Activated naive CD4-positive, alpha-beta T cell treated with anti-CD3 and anti-CD28 coated beads for 36 hours (primary cell): ENCODE measurements around the gene ATF7IP2. TPM values are rescaled to one million over a fixed set of nuclear protein-coding genes. Genes with fewer than 3 reads are reported as not detected.
A peak's percentile ranks its signal among the peaks of the same experiment; 100 is the strongest.
"Not testable (repeated sequence)": the region's sequence is repeated elsewhere in the genome, so short reads cannot be mapped to it uniquely, and the experiment has no call there.

Experiments used
- CTCF ChIA-PET: fragments of 350-600 bp; sonication (Branson Sonifier 250); formaldehyde crosslinking; loops from one replicate; lab custom pipeline; 2021; ENCODE audit warnings: antibody characterized with exemption; lab: Charles Lee
- DNase-seq: peaks from one replicate; pipeline ENCODE4 v3.0.0-alpha.2; 2020
- H3K27ac Mint-ChIP-seq: one replicate; pipeline ENCODE4 v1.8.0; 2021; ENCODE audit warnings: mild to moderate bottlenecking, mixed read lengths
- H3K27me3 Mint-ChIP-seq: one replicate; pipeline ENCODE4 v1.8.0; 2021; ENCODE audit warnings: low read depth, mixed read lengths
- H3K36me3 Mint-ChIP-seq: one replicate; pipeline ENCODE4 v1.8.0; 2021; ENCODE audit warnings: low read depth, mixed read lengths
- H3K4me1 Mint-ChIP-seq: one replicate; pipeline ENCODE4 v1.8.0; 2021; ENCODE audit warnings: low read depth, mixed read lengths
- H3K4me3 Mint-ChIP-seq: one replicate; pipeline ENCODE4 v1.8.0; 2021; ENCODE audit warnings: mild to moderate bottlenecking, moderate library complexity, mixed read lengths
- H3K9me3 Mint-ChIP-seq: one replicate; pipeline ENCODE4 v1.8.0; 2021; ENCODE audit warnings: mixed read lengths
- intact Hi-C: fragments of 100-400 bp; cut with micrococcal nuclease; formaldehyde crosslinking; loops from one replicate; pipeline ENCODE4 v1.15.1; 2023
- total RNA-seq, 2 experiments: library from RNA; stranded (reverse); gene quantifications; one replicate each; pipeline ENCODE4 v1.2.3, GENCODE V29; 2021

Gene ATF7IP2, protein sequence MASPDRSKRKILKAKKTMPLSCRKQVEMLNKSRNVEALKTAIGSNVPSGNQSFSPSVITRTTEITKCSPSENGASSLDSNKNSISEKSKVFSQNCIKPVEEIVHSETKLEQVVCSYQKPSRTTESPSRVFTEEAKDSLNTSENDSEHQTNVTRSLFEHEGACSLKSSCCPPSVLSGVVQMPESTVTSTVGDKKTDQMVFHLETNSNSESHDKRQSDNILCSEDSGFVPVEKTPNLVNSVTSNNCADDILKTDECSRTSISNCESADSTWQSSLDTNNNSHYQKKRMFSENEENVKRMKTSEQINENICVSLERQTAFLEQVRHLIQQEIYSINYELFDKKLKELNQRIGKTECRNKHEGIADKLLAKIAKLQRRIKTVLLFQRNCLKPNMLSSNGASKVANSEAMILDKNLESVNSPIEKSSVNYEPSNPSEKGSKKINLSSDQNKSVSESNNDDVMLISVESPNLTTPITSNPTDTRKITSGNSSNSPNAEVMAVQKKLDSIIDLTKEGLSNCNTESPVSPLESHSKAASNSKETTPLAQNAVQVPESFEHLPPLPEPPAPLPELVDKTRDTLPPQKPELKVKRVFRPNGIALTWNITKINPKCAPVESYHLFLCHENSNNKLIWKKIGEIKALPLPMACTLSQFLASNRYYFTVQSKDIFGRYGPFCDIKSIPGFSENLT
- 10 to 100 TPM; 17.6 to 18.4 TPM for total RNA-seq

DNA sequence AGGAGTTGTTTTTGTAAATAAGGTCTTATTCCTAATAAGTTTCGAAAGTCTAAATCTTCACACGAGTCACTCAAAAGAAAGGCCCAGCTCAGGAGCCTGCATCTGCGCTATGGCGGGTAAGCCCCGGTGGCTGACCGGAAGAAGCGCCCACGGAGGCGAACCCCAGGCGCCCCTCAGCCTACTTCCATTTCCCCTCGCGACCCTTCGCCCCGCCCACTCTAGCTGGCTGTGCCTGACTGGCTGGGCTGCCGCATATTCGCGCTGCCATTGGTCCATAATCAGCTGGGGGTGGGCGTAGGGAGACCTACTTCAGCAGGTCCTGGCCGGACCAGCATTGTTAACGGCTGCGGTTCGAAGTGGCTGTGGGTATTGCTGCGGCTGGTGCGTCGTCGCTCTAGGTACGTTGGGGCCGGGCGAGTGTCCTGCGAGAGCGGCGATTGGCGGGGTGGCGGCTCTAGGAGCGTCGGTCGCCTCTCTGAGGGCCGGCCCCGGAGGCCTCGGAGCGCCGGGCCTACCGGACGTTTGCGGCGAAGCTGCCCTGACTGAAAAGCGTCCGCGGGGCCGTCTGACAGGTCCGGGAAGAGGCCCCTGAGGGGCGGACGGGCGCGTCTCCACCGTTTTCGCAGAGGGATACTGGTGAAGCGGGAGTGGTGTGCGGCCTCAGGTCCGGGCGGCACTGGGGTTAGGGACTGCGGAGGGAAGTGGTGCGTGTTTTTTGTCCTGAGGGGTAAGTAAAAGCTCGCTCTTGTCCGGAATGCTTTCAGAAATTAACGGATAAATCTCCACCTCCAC lies at the start of gene ATF7IP2:
ATF7IP2 (plus strand) TSS at position 337 of the 792 bp plus-strand sequence. CDS start 44,560 bp downstream, outside the sequence.
- CTCF ChIA-PET = interaction anchor here (1.4 kb wide), 1 partner anchor 71 kb away, joined by 3 read pairs; no protein-coding TSS in a partner anchor
- H3K36me3 Mint-ChIP-seq = peaks cover 19% of the 10 kb centered on the region
- peaks cover 37% of the 10 kb centered on the region for H3K4me1 Mint-ChIP-seq
- intact Hi-C loops = loop anchor here (5.0 to 10.0 kb wide), 4 partner anchors 59 to 356 kb away; partner anchors contain the start of gene NUBP1
- DNase-seq = peak; percentile 95
- no peaks in the 10 kb centered on the region for H3K27me3 Mint-ChIP-seq
- H3K4me3 Mint-ChIP-seq = peak within 1 kb of the TSS; percentile 96
- peak within 1 kb of the TSS; percentile 95 for H3K27ac Mint-ChIP-seq
- no peaks in the 10 kb centered on the region for H3K9me3 Mint-ChIP-seq

DNA sequence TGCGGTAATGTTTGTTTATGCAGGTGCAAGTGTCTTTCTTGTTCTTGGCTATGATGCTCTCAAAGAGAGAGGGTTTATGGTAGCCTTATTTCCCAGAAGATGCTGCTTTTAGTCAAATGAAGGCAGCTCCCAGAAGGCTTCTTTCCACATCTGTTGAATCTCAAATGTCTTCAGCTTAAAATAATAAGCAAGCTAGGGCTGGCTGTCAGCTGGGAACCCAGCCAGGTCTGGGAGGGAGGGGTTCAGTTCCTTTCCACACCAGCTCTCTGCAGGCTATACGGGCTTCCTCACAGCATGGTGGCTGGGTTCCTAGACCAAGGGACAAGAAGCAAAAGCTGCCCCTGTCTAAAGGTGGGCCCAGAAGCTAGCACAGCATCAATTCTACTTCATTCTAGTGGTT lies 47.4 kb upstream of the ATF7IP2 start:
- Mint-ChIP-seq H3K27me3 (no peaks in the 10 kb centered on the region), H3K27ac (no peak overlapping the region), H3K9me3 (peaks cover 24% of the 10 kb centered on the region), H3K4me1 (peaks cover 6% of the 10 kb centered on the region), H3K36me3 (peaks cover 5% of the 10 kb centered on the region), H3K4me3 (no peak overlapping the region)
- intact Hi-C loops = no loop called here
- DNase-seq = no peak
- CTCF ChIA-PET = no interaction called here

DNA sequence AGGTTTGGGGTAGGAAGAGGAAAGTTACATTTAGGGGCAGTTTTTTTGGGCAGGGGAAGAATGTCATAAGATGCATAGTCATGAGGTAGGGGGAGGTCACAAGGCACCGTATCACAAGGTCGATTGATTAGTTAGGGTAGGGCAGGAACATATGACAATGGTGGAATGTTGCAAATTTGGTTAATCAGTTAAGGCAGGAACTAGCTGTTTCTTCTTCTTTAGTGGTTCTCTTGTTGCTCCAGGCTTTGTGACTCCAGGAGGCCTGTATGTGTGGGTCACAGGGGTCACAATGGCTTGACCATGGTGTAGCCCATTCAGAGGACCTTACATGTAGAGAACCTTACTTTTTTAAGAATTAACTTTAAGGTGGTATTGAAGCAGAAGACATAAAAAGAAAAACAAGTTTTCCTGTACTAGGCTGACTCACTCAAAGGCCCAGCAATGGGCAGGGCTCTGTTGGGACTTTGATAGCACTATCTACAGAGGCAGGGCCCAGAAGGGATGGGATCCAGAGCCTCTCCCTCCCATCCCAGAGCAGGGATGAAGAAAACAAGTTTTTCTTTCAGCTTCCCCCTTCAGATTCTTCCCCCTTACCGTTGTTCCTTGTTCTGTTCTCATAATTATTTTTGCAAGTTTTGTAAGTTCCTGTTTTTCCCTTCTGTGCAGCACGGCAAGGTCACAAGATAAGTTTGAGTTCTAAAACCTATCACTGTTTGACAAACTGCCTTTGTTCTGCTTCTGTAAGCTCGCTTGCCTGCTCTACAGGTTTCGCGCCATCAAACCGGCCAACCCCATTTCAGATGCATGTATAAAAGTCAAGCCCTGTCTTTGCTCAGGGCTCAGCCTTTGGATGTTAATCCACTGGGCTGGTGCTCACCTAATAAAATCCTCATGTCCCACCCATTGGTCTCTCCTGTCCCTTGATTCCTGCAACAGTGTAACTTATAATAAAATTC lies 45.8 kb upstream of the ATF7IP2 start:
- H3K4me3 Mint-ChIP-seq = no peak overlapping the region
- H3K36me3 Mint-ChIP-seq = peaks cover 5% of the 10 kb centered on the region
- CTCF ChIA-PET = no interaction called here
- H3K9me3 Mint-ChIP-seq = peaks cover 29% of the 10 kb centered on the region
- peak overlapping the region; percentile 19 for H3K27ac Mint-ChIP-seq
- DNase-seq = no peak
- no peaks in the 10 kb centered on the region for H3K4me1 Mint-ChIP-seq
- H3K27me3 Mint-ChIP-seq = no peaks in the 10 kb centered on the region
- intact Hi-C loops = no loop called here

DNA sequence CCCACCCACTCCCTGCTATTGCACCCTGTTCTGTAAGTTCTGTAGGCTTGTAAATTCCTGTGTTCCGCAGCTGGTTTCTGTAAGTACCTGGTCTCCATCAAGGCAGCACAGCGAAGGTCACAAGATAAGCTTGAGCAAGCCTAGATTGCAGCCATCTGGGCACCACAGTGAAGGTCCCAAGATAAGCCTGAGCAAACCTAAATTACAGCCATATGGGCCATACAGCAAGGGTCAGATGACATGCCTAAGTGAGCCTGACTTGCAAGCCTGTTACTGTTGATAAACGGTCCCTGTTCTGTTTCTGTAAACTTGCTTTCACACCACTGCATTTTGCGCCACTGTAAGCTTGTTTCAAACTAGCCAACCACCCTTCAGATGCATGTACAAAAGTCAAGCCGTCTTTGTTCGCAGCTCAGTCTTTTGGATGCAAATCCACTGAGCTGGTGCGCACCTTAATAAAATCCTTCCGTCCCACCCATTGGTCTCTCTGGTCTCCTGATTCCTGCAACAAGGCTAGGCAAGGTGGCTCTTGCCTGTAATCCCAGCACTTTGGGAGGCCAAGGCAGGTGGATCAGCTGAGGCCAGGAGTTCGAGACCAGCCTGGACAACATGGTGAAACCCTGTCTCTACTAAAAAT lies 42.6 kb upstream of the ATF7IP2 start:
- Mint-ChIP-seq H3K9me3 (peaks cover 33% of the 10 kb centered on the region), H3K36me3 (peaks cover 5% of the 10 kb centered on the region), H3K4me1 (no peaks in the 10 kb centered on the region), H3K27me3 (no peaks in the 10 kb centered on the region), H3K27ac (no peak overlapping the region), H3K4me3 (no peak overlapping the region)
- intact Hi-C loops = no loop called here
- CTCF ChIA-PET = interaction anchor here (0.7 to 1.1 kb wide), 3 partner anchors 19 to 172 kb away, joined by 3 to 4 read pairs (median 3); no protein-coding TSS in a partner anchor
- DNase-seq = no peak

- intact Hi-C loops, H3K4me1 Mint-ChIP-seq, H3K27ac Mint-ChIP-seq, H3K27me3 Mint-ChIP-seq, CTCF ChIA-PET, H3K36me3 Mint-ChIP-seq, DNase-seq, H3K4me3 Mint-ChIP-seq: not testable (repeated sequence)
- H3K9me3 Mint-ChIP-seq = peaks cover 27% of the 10 kb centered on the region
Observed at GRCh38 chr16:10344699-10345098, 41.2 kb upstream of the ATF7IP2 start.

DNA sequence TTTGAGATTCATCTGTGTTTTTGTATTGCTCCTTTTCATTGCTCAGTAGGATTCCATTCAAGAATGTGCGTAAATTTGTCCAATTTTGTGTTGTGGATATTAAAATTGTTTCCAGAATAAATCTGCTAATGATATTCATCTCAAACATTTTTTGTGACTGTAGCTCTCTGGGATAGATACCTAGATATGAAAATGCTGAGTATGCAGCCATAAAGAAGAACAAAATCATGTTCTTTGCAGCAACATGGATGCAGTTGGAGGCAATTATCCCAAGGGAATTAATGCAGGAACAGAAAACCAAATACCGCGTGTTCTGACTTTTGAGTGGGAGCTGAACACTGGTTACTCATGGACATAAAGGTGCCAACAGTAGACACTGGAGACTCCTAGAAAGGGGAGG lies 40.2 kb upstream of the ATF7IP2 start:
- no peak overlapping the region for H3K4me3 Mint-ChIP-seq
- CTCF ChIA-PET = no interaction called here
- no peaks in the 10 kb centered on the region for H3K27me3 Mint-ChIP-seq
- H3K27ac Mint-ChIP-seq = no peak overlapping the region
- H3K9me3 Mint-ChIP-seq = peaks cover 22% of the 10 kb centered on the region
- DNase-seq = no peak
- H3K4me1 Mint-ChIP-seq = no peaks in the 10 kb centered on the region
- intact Hi-C loops = no loop called here
- peaks cover 2% of the 10 kb centered on the region for H3K36me3 Mint-ChIP-seq

DNA sequence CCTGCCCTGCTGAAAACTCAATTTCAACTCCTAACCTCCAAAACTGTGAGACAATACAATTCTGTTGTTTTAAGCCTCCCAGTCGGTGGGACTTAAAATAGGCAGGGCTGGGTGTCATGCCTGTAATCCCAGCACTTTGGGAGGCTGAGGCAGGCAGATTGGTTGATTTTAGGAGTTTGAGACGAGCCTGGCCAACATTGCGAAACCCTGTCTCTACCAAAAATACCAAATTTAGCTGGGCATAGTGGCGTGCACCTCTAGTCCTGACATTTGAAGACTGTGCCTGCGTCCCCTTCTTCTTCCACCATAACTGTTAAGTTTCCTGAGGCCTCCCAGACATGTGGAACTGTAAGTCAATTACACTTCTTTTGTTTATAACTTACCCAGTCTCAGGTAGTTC lies 36.0 kb upstream of the ATF7IP2 start:
- Mint-ChIP-seq H3K27ac (no peak overlapping the region), H3K4me3 (no peak overlapping the region), H3K27me3 (no peaks in the 10 kb centered on the region), H3K36me3 (no peaks in the 10 kb centered on the region), H3K9me3 (peaks cover 4% of the 10 kb centered on the region), H3K4me1 (no peaks in the 10 kb centered on the region)
- intact Hi-C loops = no loop called here
- no peak for DNase-seq
- CTCF ChIA-PET = no interaction called here

- no peak for DNase-seq
- H3K27me3 Mint-ChIP-seq = no peaks in the 10 kb centered on the region
- no peak overlapping the region for H3K27ac Mint-ChIP-seq
- no peaks in the 10 kb centered on the region for H3K4me1 Mint-ChIP-seq
- intact Hi-C loops = no loop called here
- H3K9me3 Mint-ChIP-seq = peaks cover 3% of the 10 kb centered on the region
- CTCF ChIA-PET = no interaction called here
- H3K36me3 Mint-ChIP-seq = no peaks in the 10 kb centered on the region
- no peak overlapping the region for H3K4me3 Mint-ChIP-seq
Observed at GRCh38 chr16:10352262-10352661, 33.6 kb upstream of the ATF7IP2 start.

GRCh38 chr16:10355589-10355988 lies 30.3 kb upstream of the ATF7IP2 start:
- DNase-seq = no peak
- Mint-ChIP-seq H3K9me3 (peaks cover 3% of the 10 kb centered on the region), H3K27me3 (no peaks in the 10 kb centered on the region), H3K4me1 (no peaks in the 10 kb centered on the region), H3K27ac (no peak overlapping the region), H3K4me3 (no peak overlapping the region), H3K36me3 (no peaks in the 10 kb centered on the region)
- CTCF ChIA-PET = no interaction called here
- intact Hi-C loops = no loop called here

GRCh38 chr16:10356870-10357842 lies 28.7 kb upstream of the ATF7IP2 start:
- Mint-ChIP-seq H3K4me3 (no peak overlapping the region), H3K27me3 (no peaks in the 10 kb centered on the region), H3K4me1 (peaks cover 3% of the 10 kb centered on the region), H3K36me3 (peaks cover 1% of the 10 kb centered on the region), H3K27ac (no peak overlapping the region), H3K9me3 (peaks cover 8% of the 10 kb centered on the region)
- intact Hi-C loops = no loop called here
- no peak for DNase-seq
- CTCF ChIA-PET = interaction anchor here (0.6 kb wide), 1 partner anchor 153 kb away, joined by 3 read pairs; no protein-coding TSS in a partner anchor
